ENCODE data around the gene GTF3A. TPM values are rescaled to one million over a fixed set of nuclear protein-coding genes. Genes with fewer than 3 reads are reported as not detected.

GTF3A gene
- total RNA-seq, 1 donor from 2014 or later, result 81.7 TPM

- H3K4me1 ChIP-seq, result no peaks in the 10 kb centered on the region
- DNase-seq, result no peak
- TF ChIP-seq, protein P1, sequence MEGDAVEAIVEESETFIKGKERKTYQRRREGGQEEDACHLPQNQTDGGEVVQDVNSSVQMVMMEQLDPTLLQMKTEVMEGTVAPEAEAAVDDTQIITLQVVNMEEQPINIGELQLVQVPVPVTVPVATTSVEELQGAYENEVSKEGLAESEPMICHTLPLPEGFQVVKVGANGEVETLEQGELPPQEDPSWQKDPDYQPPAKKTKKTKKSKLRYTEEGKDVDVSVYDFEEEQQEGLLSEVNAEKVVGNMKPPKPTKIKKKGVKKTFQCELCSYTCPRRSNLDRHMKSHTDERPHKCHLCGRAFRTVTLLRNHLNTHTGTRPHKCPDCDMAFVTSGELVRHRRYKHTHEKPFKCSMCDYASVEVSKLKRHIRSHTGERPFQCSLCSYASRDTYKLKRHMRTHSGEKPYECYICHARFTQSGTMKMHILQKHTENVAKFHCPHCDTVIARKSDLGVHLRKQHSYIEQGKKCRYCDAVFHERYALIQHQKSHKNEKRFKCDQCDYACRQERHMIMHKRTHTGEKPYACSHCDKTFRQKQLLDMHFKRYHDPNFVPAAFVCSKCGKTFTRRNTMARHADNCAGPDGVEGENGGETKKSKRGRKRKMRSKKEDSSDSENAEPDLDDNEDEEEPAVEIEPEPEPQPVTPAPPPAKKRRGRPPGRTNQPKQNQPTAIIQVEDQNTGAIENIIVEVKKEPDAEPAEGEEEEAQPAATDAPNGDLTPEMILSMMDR (IDR thresholded peaks at IDR 0.05), result no peak
- H3K4me3 ChIP-seq, result no peak overlapping the region
- no peaks in the 10 kb centered on the region for H3K9me3 ChIP-seq
- intact Hi-C loops (cut with DNase I), result no loop called here
- H3K27me3 ChIP-seq, result peaks cover 3% of the 10 kb centered on the region
- no peak overlapping the region for H3K27ac ChIP-seq
- H3K36me3 ChIP-seq, result no peaks in the 10 kb centered on the region
- no peak for ATAC-seq
Observed at GRCh38 chr13:27381601-27382000, 42.8 kb upstream of the GTF3A start.

DNA sequence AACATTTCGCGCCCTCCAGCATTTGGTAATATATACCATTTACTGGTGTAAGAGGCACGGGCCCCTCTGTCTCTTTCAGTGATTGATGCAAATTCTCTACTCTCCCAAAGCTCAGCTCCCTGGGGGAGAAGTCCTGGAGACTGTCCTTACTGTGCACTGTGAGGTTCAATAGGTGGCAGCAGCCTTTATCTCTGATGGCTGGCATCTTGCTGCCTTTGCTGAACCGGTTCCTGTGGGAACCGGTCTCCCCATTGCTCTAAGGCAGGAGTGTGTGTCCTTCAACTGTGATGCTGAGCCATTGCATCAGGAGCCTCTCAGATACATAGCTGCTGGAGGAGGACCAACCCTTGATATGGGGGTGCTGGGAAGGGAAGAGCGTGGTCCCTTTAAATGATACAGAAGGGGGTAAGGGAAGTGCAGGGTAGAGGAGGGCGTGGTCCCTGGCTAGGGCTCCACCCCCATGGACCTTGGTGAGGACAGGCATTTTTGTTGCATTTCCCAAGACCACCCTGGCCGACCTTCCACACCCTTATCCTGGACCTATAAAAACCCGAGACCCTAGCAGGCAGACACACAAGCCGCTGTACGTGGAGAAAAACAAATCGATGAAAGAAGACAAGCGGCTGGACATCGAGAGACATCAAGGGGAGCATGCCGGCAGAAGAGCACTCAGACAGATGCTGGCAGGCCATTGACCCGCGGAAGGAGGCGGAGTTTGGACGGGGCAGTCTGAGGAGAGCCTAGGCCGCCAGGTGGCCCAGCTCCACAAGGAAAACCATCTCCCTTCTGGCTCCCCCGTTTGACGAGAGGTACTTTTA is 41.1 kb upstream of the GTF3A start:
- Histone ChIP-seq H3K27me3 (peaks cover 3% of the 10 kb centered on the region), H3K4me1 (no peaks in the 10 kb centered on the region), H3K9me3 (no peaks in the 10 kb centered on the region), H3K4me3 (no peak overlapping the region), H3K36me3 (no peaks in the 10 kb centered on the region), H3K27ac (no peak overlapping the region)
- intact Hi-C loops (cut with DNase I), result no loop called here
- ATAC-seq (no peak), DNase-seq (no peak)
- TF ChIP-seq, protein P1 (IDR thresholded peaks at IDR 0.05), result no peak

- intact Hi-C loops (cut with DNase I), result no loop called here
Observed at GRCh38 chr13:27384285-27384684, 40.1 kb upstream of the GTF3A start.

DNA sequence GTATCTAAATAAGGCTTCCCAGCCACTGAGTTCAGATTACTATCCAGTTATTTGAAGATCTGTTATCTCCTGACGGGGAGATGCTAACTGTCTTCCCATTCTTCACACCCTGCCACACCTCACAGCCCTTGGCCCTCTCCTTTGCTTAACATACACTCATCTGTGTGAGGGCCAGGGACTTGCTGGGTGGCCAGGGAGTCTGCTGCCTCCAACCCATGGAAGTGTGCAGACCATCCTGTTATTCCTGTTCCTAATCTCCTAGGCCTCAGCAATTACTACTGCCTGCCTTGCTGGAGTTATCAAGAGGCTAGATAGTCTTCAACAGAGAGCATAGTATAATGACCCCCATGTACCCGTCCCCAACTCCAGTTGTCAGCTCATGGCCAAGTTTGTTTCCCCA is 36.2 kb upstream of the GTF3A start:
- H3K27ac ChIP-seq, result no peak overlapping the region
- H3K4me3 ChIP-seq, result no peak overlapping the region
- TF ChIP-seq, protein P1 (IDR thresholded peaks at IDR 0.05), result no peak
- intact Hi-C loops (cut with DNase I), result no loop called here
- no peaks in the 10 kb centered on the region for H3K9me3 ChIP-seq
- DNase-seq (no peak), ATAC-seq (no peak)
- H3K4me1 ChIP-seq, result no peaks in the 10 kb centered on the region
- no peaks in the 10 kb centered on the region for H3K36me3 ChIP-seq
- no peaks in the 10 kb centered on the region for H3K27me3 ChIP-seq

More at GRCh38 chr13:27384285-27384684, 40.1 kb upstream of the GTF3A start:
- no peak overlapping the region for H3K4me3 ChIP-seq
- no peak for ATAC-seq
- H3K27ac ChIP-seq, result no peak overlapping the region
- H3K27me3 ChIP-seq, result peaks cover 3% of the 10 kb centered on the region
- no peaks in the 10 kb centered on the region for H3K36me3 ChIP-seq
- H3K9me3 ChIP-seq, result no peaks in the 10 kb centered on the region
- no peaks in the 10 kb centered on the region for H3K4me1 ChIP-seq
- no peak for DNase-seq
- TF ChIP-seq, protein P1 (IDR thresholded peaks at IDR 0.05), result no peak

DNA sequence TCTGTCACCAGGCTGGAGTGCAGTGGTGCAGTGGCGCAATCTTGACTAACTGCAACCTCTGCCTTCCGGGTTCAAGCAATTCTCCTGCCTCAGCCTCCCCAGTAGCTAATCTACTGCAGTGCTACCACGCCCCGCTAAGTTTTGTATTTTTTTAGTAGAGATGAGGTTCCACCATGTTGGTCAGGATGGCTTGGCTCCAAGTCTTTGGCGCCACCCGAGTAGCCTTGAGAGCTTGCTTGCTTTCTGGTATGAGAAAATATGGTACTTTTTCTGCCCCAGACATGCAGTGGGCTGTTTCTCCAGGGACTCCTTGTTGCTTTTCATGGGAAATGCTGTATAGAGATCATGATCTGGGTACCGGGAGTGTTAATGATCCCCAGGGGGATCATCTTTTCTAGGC is 34.5 kb upstream of the GTF3A start:
- ATAC-seq, result no peak
- Histone ChIP-seq H3K36me3 (no peaks in the 10 kb centered on the region), H3K27ac (no peak overlapping the region), H3K4me1 (no peaks in the 10 kb centered on the region), H3K9me3 (no peaks in the 10 kb centered on the region), H3K4me3 (no peak overlapping the region), H3K27me3 (no peaks in the 10 kb centered on the region)
- intact Hi-C loops (cut with DNase I), result no loop called here
- TF ChIP-seq, protein P1 (IDR thresholded peaks at IDR 0.05), result no peak
- no peak for DNase-seq
